C4-2B (cell line): ENCODE data around the gene NAA15.
"Not testable (repeated sequence)": the region's sequence is repeated elsewhere in the genome, so short reads cannot be mapped to it uniquely, and the experiment has no call there.

Experiments used
- H3K27ac ChIP-seq: fragments of 450-650 bp; 2 replicates; pipeline ENCODE4 v1.5.1; 2017
- CTCF ChIP-seq: fragments of 450-650 bp; conservative IDR thresholded peaks from 2 replicates; pipeline ENCODE4 v1.5.1; 2017; ENCODE audit warnings: mild to moderate bottlenecking
- ZFX ChIP-seq: fragments of 450-650 bp; IDR thresholded peaks from 2 replicates; pipeline ENCODE4 v1.6.1; 2017

The NAA15 gene

GRCh38 chr4:139301113-139301820 lies at the start of gene NAA15:
Gene NAA15 (plus strand): TSS chr4:139301505. CDS start chr4:139301778, 273 bp downstream.
- TF ChIP-seq ZFX (no peak), CTCF (no peak)
- peak within 1 kb of the TSS; percentile 90 for H3K27ac ChIP-seq

- no peak for TF ChIP-seq CTCF
- TF ChIP-seq ZFX, result no peak
- no peak overlapping the region for H3K27ac ChIP-seq
Measured at GRCh38 chr4:139253046-139253445, 48.3 kb upstream of the NAA15 start.

- no peak for TF ChIP-seq ZFX
- no peak for TF ChIP-seq CTCF
- H3K27ac ChIP-seq, result no peak overlapping the region
Measured at GRCh38 chr4:139253713-139254112, 47.6 kb upstream of the NAA15 start.

- not testable (repeated sequence) for H3K27ac ChIP-seq
Measured at GRCh38 chr4:139255581-139255980, 45.7 kb upstream of the NAA15 start.

- no peak overlapping the region for H3K27ac ChIP-seq
- TF ChIP-seq ZFX, result no peak
- no peak for TF ChIP-seq CTCF
Measured at GRCh38 chr4:139256349-139256748, 45.0 kb upstream of the NAA15 start.

DNA sequence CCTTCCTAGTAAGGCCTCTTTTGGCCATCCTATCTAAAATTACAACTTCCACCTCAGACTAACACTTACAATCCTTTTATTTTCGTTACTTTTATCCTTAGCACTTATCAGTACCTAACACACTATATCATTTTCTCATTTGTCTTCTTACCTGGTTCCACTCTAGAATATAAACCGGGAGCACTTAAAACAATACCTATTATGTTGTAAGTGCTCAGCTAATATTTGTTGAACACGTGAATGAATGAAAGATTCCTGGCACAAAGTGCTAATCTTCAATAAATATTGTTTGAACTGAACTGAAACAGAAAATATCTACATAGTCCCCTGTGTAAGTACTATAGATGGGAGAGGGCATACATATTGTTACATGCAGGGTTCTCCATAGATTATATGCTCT lies 35.7 kb upstream of the NAA15 start:
- TF ChIP-seq CTCF (no peak), ZFX (no peak)
- H3K27ac ChIP-seq, result no peak overlapping the region

GRCh38 chr4:139266208-139266582 lies 35.1 kb upstream of the NAA15 start:
- no peak overlapping the region for H3K27ac ChIP-seq

More at GRCh38 chr4:139266208-139266582, 35.1 kb upstream of the NAA15 start:
- TF ChIP-seq CTCF, result no peak
- no peak for TF ChIP-seq ZFX
